ENCODE measurements around the gene NUAK1. TPM values are rescaled to one million over a fixed set of nuclear protein-coding genes. Genes with fewer than 3 reads are reported as not detected.

The NUAK1 gene
- total RNA-seq, 1 experiment from 2014 or later, result not detected

DNA sequence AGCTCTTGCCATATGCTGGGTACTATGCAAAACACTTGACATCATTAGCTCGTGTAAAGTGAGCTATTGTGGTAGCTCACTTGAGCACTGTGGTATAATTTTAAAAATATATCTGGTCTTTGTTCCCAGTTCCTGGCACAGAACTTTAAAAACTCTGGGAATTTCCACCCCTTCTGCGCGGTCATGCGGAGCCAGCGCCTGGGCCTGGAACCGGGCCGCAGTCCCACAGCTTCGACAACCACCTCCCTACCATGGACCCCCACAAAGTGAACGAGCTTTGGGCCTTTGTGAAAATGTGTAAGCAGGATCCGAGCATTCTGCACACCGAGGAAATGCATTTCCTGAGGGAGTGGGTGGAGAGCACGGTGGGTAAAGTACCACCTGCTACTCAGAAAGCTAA lies 123.1 kb downstream of the NUAK1 start:
- Histone ChIP-seq H3K36me3 (ENCODE audit: insufficient read depth, low read length) (no peaks in the 10 kb centered on the region), H3K4me1 (ENCODE audit: low read length) (no peaks in the 10 kb centered on the region), H4K20me1 (ENCODE audit: insufficient read depth, low read depth, low read length) (no peaks in the 10 kb centered on the region), H3K9ac (ENCODE audit: low read length) (no peak overlapping the region), H3K9me2 (replicated peaks; ENCODE audit: insufficient read depth, low read length) (no peaks in the 10 kb centered on the region), H3K27me3 (ENCODE audit: low read length) (no peaks in the 10 kb centered on the region), H3K4me3 (ENCODE audit: low read length) (no peak overlapping the region), H3K9me3 (ENCODE audit: low read length) (no peaks in the 10 kb centered on the region), H3K4me2 (ENCODE audit: low read depth, low read length, poor library complexity, severe bottlenecking) (no peak overlapping the region), H3K79me2 (ENCODE audit: low read length) (no peaks in the 10 kb centered on the region), H2AFZ (ENCODE audit: low read length) (no peak overlapping the region), H3K27ac (ENCODE audit: low read length) (no peak overlapping the region)
- DNase-seq, result no peak

DNA sequence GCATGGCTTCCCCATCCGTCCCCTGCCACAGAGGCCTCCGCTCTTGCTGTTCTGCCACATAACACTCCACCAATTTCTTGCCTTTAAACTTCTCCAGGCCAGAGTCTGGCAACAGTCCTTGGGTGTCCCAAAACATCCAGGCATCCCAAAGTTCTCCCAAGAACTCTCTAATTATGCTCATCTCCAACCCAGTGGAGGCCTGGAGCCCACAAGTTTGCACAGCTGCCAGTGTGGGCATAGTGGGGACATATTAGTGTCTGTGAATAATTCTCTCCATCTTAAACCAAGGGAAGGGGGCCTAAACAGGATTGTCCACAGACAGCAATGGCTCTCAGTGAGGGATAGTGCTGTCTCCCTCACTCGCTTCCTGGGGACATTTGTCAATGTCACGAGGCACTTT lies 124.8 kb downstream of the NUAK1 start:
- Histone ChIP-seq H2AFZ (ENCODE audit: low read length) (no peak overlapping the region), H3K4me2 (ENCODE audit: low read depth, low read length, poor library complexity, severe bottlenecking) (no peak overlapping the region), H3K79me2 (ENCODE audit: low read length) (no peaks in the 10 kb centered on the region), H4K20me1 (ENCODE audit: insufficient read depth, low read depth, low read length) (no peaks in the 10 kb centered on the region), H3K27ac (ENCODE audit: low read length) (no peak overlapping the region), H3K27me3 (ENCODE audit: low read length) (no peaks in the 10 kb centered on the region), H3K9ac (ENCODE audit: low read length) (no peak overlapping the region), H3K9me2 (replicated peaks; ENCODE audit: insufficient read depth, low read length) (no peaks in the 10 kb centered on the region), H3K4me1 (ENCODE audit: low read length) (no peaks in the 10 kb centered on the region), H3K9me3 (ENCODE audit: low read length) (no peaks in the 10 kb centered on the region), H3K36me3 (ENCODE audit: insufficient read depth, low read length) (no peaks in the 10 kb centered on the region), H3K4me3 (ENCODE audit: low read length) (no peak overlapping the region)
- DNase-seq, result no peak

Other genes with a start within 250 kb of the NUAK1 start
- gene CKAP4, start 109.1 kb upstream of the NUAK1 start, total RNA-seq (2014; rRNA removed; shearing (Covaris generic); ENCODE audit: low replicate concordance), result not detected in 2 replicates
- gene TCP11L2, start 163.8 kb upstream of the NUAK1 start, total RNA-seq (2014; rRNA removed; shearing (Covaris generic); ENCODE audit: low replicate concordance), result 40.1 and 55.9 TPM in 2 replicates
- 10.0 and 13.6 TPM in 2 replicates for gene POLR3B, start 218.8 kb upstream of the NUAK1 start, total RNA-seq (2014; rRNA removed; shearing (Covaris generic); ENCODE audit: low replicate concordance)

All from Karpas-422 (cell line).